Mucosa of stomach (tissue), 1 donor: ENCODE data around the gene ARHGAP25.

Experiments
- H3K27me3 ChIP-seq: one replicate; pipeline ENCODE4 v1.7.0; 2013; ENCODE audit warnings: mild to moderate bottlenecking, low read length; ENCODE audit not compliant: control insufficient read depth, insufficient read depth
- H3K36me3 ChIP-seq: one replicate; pipeline ENCODE4 v1.7.0; 2013; ENCODE audit warnings: low read length; ENCODE audit not compliant: control insufficient read depth, insufficient read depth
- H3K4me1 ChIP-seq: one replicate; pipeline ENCODE4 v1.7.0; 2013; ENCODE audit warnings: mild to moderate bottlenecking, low read length; ENCODE audit not compliant: control insufficient read depth, insufficient read depth
- H3K4me3 ChIP-seq: one replicate; pipeline ENCODE4 v1.7.0; 2013; ENCODE audit warnings: low read length
- H3K9ac ChIP-seq: one replicate; pipeline ENCODE4 v1.7.0; 2013; ENCODE audit warnings: mild to moderate bottlenecking, low read length, moderate library complexity
- H3K9me3 ChIP-seq: one replicate; pipeline ENCODE4 v1.7.0; 2013; ENCODE audit warnings: mild to moderate bottlenecking, low read length, moderate library complexity; ENCODE audit not compliant: control insufficient read depth
- donor health status: Pancreatic carcinoma.

ARHGAP25 gene

GRCh38 chr2:68832233-68832869, 97.7 kb downstream of the ARHGAP25 start:
- Histone ChIP-seq H3K36me3 (no peaks in the 10 kb centered on the region), H3K4me3 (no peak overlapping the region), H3K9ac (no peak overlapping the region), H3K9me3 (no peaks in the 10 kb centered on the region), H3K27me3 (no peaks in the 10 kb centered on the region), H3K4me1 (peaks cover 24% of the 10 kb centered on the region)

GRCh38 chr2:68833162-68833561, 98.6 kb downstream of the ARHGAP25 start:
- H3K4me3 ChIP-seq: no peak overlapping the region
- no peak overlapping the region for H3K9ac ChIP-seq
- H3K9me3 ChIP-seq: no peaks in the 10 kb centered on the region
- H3K4me1 ChIP-seq: peaks cover 24% of the 10 kb centered on the region
- H3K36me3 ChIP-seq: no peaks in the 10 kb centered on the region
- H3K27me3 ChIP-seq: no peaks in the 10 kb centered on the region

GRCh38 chr2:68834737-68835376, 100.2 kb downstream of the ARHGAP25 start:
- Histone ChIP-seq H3K27me3 (no peaks in the 10 kb centered on the region), H3K36me3 (no peaks in the 10 kb centered on the region), H3K4me1 (peaks cover 9% of the 10 kb centered on the region), H3K4me3 (no peak overlapping the region), H3K9ac (no peak overlapping the region), H3K9me3 (no peaks in the 10 kb centered on the region)

GRCh38 chr2:68835621-68836020, 101.0 kb downstream of the ARHGAP25 start:
- H3K36me3 ChIP-seq: no peaks in the 10 kb centered on the region
- H3K9ac ChIP-seq: no peak overlapping the region
- no peaks in the 10 kb centered on the region for H3K9me3 ChIP-seq
- H3K4me3 ChIP-seq: no peak overlapping the region
- H3K27me3 ChIP-seq: no peaks in the 10 kb centered on the region
- peaks cover 7% of the 10 kb centered on the region for H3K4me1 ChIP-seq

GRCh38 chr2:68837164-68837860, 102.7 kb downstream of the ARHGAP25 start:
- H3K4me3 ChIP-seq: no peak overlapping the region

DNA sequence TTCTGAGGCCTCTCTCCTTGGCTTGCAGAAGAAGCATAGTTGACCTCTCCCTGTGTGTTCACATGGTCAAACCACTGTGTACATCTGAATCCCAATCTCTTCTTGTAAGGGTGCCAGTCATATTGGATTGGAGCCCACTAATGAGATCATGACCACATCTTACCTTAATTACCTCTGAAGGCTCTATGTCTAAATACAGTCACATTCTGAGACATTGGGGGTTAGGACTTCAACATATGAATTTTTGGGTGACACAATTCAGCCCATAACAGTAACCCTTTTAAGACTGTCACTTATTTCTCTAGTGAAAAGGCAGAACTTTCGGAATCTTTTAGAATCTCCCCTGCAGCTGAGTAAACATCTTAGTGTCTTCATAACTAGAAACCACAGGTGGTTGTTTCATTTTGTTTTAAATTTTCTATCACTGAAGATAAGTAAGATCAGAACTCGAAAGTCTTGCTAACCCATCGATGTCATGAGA, 103.3 kb downstream of the ARHGAP25 start:
- no peak overlapping the region for H3K9ac ChIP-seq

More at GRCh38 chr2:68837164-68837860, 102.7 kb downstream of the ARHGAP25 start:
- H3K9ac ChIP-seq: no peak overlapping the region
- no peaks in the 10 kb centered on the region for H3K4me1 ChIP-seq
- H3K27me3 ChIP-seq: no peaks in the 10 kb centered on the region
- H3K36me3 ChIP-seq: no peaks in the 10 kb centered on the region
- H3K9me3 ChIP-seq: no peaks in the 10 kb centered on the region

DNA sequence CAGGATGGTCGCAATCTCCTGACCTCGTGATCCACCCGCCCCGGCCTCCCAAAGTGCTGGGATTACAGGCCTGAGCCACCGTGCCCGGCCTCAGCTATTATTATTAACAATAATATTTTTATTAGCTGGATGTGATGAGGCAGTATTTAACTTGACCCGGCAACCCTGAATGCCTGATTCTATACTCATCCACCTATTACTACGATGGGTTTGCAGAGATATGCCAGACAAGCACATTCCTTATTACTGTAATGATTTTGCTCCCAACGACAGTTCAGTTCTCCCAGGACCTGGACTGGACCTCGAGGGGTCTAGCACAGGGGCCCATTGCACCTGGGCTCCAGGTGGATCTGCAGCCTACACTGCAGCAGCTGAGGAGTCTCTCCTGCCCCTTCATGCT, 104.0 kb downstream of the ARHGAP25 start:
- no peak overlapping the region for H3K4me3 ChIP-seq
- H3K9me3 ChIP-seq: no peaks in the 10 kb centered on the region
- H3K27me3 ChIP-seq: no peaks in the 10 kb centered on the region
- no peaks in the 10 kb centered on the region for H3K36me3 ChIP-seq
- no peak overlapping the region for H3K9ac ChIP-seq
- H3K4me1 ChIP-seq: no peaks in the 10 kb centered on the region

More for the DNA sequence above, 103.3 kb downstream of the ARHGAP25 start:
- Histone ChIP-seq H3K36me3 (no peaks in the 10 kb centered on the region), H3K4me3 (no peak overlapping the region), H3K27me3 (no peaks in the 10 kb centered on the region), H3K9me3 (no peaks in the 10 kb centered on the region), H3K4me1 (no peaks in the 10 kb centered on the region)

DNA sequence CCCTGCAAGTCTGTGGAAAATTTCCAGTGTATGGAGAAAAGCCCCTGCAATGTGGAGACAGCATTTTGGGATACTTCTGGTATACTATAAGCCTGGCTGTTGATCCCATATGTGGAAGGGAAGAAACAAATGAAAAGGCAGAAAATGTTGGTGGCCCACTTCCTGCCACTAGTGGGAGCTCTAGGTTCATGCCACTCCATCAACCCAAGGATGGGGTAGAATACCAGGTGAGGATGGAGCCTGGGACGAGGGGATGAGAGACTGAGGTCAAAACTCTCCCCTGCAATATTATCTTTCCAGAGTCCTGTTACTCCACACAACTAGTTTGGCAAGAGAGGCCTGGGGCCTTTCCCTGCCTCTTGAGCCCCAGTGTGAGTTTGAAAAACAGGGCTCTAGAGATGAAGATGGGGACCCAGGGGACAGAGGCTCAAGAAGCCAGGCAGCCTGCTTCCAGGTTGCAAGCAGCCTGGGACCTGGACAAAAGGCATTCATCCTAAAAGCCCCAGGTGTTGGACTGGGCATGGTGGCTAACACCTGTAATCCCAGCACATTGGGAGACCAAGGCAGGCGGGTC, 104.7 kb downstream of the ARHGAP25 start:
- Histone ChIP-seq H3K36me3 (no peaks in the 10 kb centered on the region), H3K9ac (no peak overlapping the region), H3K4me3 (no peak overlapping the region), H3K4me1 (no peaks in the 10 kb centered on the region), H3K9me3 (no peaks in the 10 kb centered on the region), H3K27me3 (no peaks in the 10 kb centered on the region)

DNA sequence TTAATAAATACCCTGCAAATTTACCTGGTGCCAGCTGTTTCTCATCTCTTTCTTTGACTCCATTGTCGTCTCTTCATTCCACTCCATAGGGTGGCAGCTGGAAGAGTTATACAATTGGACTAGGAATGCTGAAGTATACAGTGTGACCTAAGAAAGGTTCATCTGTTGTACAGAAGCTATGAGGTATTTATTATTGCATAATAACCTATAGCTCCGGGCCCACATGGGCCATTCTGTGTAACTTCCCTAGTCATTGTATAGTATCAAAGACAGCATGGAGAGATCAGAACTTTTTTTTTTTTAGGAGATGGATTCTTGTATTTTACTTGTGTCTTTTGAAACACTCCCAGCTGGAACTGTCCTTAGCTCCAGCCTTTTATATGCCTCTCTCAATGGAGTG, 110.4 kb downstream of the ARHGAP25 start:
- Histone ChIP-seq H3K4me3 (no peak overlapping the region), H3K9ac (no peak overlapping the region), H3K27me3 (no peaks in the 10 kb centered on the region), H3K4me1 (peaks cover 6% of the 10 kb centered on the region), H3K36me3 (no peaks in the 10 kb centered on the region), H3K9me3 (no peaks in the 10 kb centered on the region)

- H3K36me3 ChIP-seq: no peaks in the 10 kb centered on the region
- no peaks in the 10 kb centered on the region for H3K27me3 ChIP-seq
- H3K9me3 ChIP-seq: no peaks in the 10 kb centered on the region
- H3K9ac ChIP-seq: no peak overlapping the region
- H3K4me1 ChIP-seq: peaks cover 6% of the 10 kb centered on the region
- H3K4me3 ChIP-seq: no peak overlapping the region
Observed at GRCh38 chr2:68846091-68846490, 111.5 kb downstream of the ARHGAP25 start.

GRCh38 chr2:68847751-68848150, 113.1 kb downstream of the ARHGAP25 start:
- no peak overlapping the region for H3K9ac ChIP-seq

GRCh38 chr2:68849579-68850030, 115.0 kb downstream of the ARHGAP25 start:
- Histone ChIP-seq H3K36me3 (no peaks in the 10 kb centered on the region), H3K4me1 (peaks cover 6% of the 10 kb centered on the region), H3K27me3 (no peaks in the 10 kb centered on the region), H3K4me3 (no peak overlapping the region), H3K9ac (no peak overlapping the region), H3K9me3 (no peaks in the 10 kb centered on the region)

More at GRCh38 chr2:68847751-68848150, 113.1 kb downstream of the ARHGAP25 start:
- Histone ChIP-seq H3K4me1 (peaks cover 6% of the 10 kb centered on the region), H3K27me3 (no peaks in the 10 kb centered on the region), H3K36me3 (no peaks in the 10 kb centered on the region), H3K4me3 (no peak overlapping the region), H3K9me3 (no peaks in the 10 kb centered on the region)
